ENCODE results near the gene SSU72. TPM values are rescaled to one million over a fixed set of nuclear protein-coding genes. Genes with fewer than 3 reads are reported as not detected.
"Not testable (repeated sequence)": the region's sequence is repeated elsewhere in the genome, so short reads cannot be mapped to it uniquely, and the experiment has no call there.

Gene SSU72
- total RNA-seq, 1 donor from 2014 or later: 87.3 TPM

DNA sequence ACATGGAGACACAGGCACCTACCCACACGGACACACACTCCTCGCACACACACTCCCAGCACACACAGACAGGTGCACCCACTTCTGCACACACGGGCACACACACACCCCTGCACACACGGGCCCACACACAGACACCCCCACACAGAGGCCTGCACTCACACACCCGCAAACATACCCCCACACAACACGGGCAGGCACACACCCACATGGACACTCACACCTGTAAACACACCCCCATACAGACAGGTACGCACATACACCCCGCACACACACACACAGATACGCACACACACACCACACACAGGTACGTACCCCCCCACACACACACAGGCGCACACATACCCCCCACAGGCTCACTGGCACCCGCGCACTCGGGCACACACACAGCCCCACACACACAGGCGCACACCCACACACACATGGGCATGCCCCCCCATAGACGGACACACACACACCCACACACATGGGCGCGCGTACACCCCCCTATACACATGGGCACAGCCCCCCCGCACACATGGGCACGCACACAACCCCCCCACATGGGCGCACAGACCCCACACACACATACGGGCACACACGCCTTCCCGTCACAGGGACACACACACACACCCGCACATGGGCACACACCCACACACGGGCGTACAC is 56.6 kb downstream of the SSU72 start:
- Histone ChIP-seq H3K4me3 (ENCODE audit: low read depth, low read length) (no peak overlapping the region), H3K36me3 (ENCODE audit: control insufficient read depth, insufficient read depth, low read length) (peaks cover 1% of the 10 kb centered on the region), H3K27me3 (ENCODE audit: control insufficient read depth, insufficient read depth, low read length) (no peaks in the 10 kb centered on the region)
- no peak for TF ChIP-seq CTCF (IDR thresholded peaks at IDR 0.05; ENCODE audit: insufficient read depth, low read length, poor library complexity, severe bottlenecking)
- DNase-seq (ENCODE audit: low read depth): no peak

DNA sequence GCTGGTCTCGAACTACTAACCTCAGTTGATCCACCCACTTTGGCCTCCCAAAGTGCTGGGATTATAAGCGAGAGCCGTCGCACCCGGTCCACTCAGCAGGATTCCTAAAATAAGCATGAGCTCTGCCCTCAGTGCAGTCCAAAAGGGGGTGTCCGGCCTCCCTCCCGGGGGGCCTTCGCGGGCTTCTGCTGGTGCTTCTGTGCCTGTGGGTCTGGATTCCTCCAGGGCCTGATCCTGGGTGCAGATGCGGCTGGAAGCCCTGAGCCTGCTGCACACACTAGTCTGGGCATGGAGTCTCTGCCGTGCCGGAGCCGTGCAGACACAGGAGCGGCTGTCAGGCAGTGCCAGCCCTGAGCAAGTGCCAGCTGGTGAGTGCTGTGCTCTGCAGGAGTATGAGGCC is 57.7 kb downstream of the SSU72 start:
- H3K36me3 ChIP-seq (ENCODE audit: control insufficient read depth, insufficient read depth, low read length); H3K4me3 ChIP-seq (ENCODE audit: low read depth, low read length); DNase-seq (ENCODE audit: low read depth); H3K27me3 ChIP-seq (ENCODE audit: control insufficient read depth, insufficient read depth, low read length): not testable (repeated sequence)

DNA sequence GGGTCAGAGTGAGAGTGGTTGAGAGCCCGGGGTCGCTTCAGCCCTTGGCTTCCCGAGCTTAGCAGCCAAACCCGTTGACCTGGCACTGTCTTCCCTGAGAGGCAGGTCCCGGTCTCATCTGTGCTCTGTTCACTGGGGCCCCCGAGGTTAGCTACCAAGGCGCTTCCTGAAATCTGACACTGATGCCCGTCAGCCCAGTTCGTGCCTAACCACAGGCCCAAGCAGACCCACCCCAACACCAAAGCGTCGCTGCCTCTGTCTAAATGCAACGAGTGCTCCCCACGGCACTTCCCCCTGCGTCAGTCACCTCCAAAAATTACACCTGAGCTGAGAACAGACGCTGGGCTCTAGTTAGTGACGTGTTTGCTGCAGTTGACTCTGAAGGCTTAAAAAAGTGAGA is 60.3 kb downstream of the SSU72 start:
- H3K4me3 ChIP-seq (ENCODE audit: low read depth, low read length); H3K27me3 ChIP-seq (ENCODE audit: control insufficient read depth, insufficient read depth, low read length); H3K36me3 ChIP-seq (ENCODE audit: control insufficient read depth, insufficient read depth, low read length); DNase-seq (ENCODE audit: low read depth): not testable (repeated sequence)

DNA sequence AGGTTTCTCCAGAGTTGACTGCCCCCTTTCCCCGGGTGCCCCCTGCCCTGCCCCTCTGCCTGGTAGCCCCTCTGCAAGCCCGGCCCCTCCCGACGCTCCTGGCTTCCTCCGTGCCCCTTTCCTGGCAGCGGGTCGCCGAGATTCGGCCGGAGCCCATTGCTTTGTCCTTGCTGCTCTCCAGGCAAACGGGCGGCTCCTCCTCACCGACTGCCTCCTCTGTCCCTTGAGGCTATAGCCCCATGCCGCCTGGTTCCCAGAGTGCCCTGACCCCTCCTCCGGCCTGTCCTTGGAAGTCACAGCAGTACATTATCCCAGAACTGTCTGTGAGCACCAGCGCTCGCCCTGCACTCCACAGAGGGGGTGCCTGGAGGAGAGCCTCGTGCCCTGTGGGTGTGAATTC is 61.0 kb downstream of the SSU72 start:
- not testable (repeated sequence) for H3K4me3 ChIP-seq (ENCODE audit: low read depth, low read length); H3K27me3 ChIP-seq (ENCODE audit: control insufficient read depth, insufficient read depth, low read length); H3K36me3 ChIP-seq (ENCODE audit: control insufficient read depth, insufficient read depth, low read length); DNase-seq (ENCODE audit: low read depth)

DNA sequence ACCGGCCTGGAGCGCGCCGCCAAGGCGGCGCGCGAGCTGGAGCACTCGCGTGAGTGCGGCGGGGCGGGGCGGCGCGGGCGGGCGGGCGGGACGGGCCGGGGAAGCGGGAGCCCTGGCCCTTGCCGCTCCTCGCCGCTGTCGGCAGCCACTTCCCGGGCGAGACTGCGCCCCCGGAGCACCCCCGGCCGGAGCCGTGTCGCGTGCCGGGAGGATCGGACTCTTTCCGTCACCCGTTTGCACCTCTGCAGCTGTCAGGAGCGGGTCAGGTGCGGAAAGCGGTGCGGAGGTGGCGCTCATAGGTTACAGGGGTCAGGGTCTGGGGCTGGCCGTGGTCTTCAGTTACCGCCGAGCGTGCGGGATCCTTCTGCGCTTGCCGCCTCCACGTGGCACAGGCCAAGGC is 62.2 kb downstream of the SSU72 start:
- H3K4me3 ChIP-seq (ENCODE audit: low read depth, low read length): peak overlapping the region; percentile 68
- not testable (repeated sequence) for DNase-seq (ENCODE audit: low read depth); H3K36me3 ChIP-seq (ENCODE audit: control insufficient read depth, insufficient read depth, low read length); H3K27me3 ChIP-seq (ENCODE audit: control insufficient read depth, insufficient read depth, low read length)

GRCh38 chr1:1511533-1512285 is 63.0 kb downstream of the SSU72 start, which contains the start of gene ATAD3A:
ATAD3A (plus strand) TSS chr1:1512162; CDS start chr1:1512269, 107 bp downstream.
- Histone ChIP-seq H3K27me3 (ENCODE audit: control insufficient read depth, insufficient read depth, low read length) (no peaks in the 10 kb centered on the region), H3K36me3 (ENCODE audit: control insufficient read depth, insufficient read depth, low read length) (no peaks in the 10 kb centered on the region), H3K4me3 (ENCODE audit: low read depth, low read length) (peak within 1 kb of the TSS; percentile 68)
- peak; percentile 85 for DNase-seq (ENCODE audit: low read depth)
- TF ChIP-seq CTCF (IDR thresholded peaks at IDR 0.05; ENCODE audit: insufficient read depth, low read length, poor library complexity, severe bottlenecking): no peak

GRCh38 chr1:1510912-1511532 is 63.6 kb downstream of the SSU72 start:
- DNase-seq (ENCODE audit: low read depth): no peak
- no peaks in the 10 kb centered on the region for H3K36me3 ChIP-seq (ENCODE audit: control insufficient read depth, insufficient read depth, low read length)
- peak overlapping the region; percentile 65 for H3K4me3 ChIP-seq (ENCODE audit: low read depth, low read length)
- no peak for TF ChIP-seq CTCF (IDR thresholded peaks at IDR 0.05; ENCODE audit: insufficient read depth, low read length, poor library complexity, severe bottlenecking)
- no peaks in the 10 kb centered on the region for H3K27me3 ChIP-seq (ENCODE audit: control insufficient read depth, insufficient read depth, low read length)

DNA sequence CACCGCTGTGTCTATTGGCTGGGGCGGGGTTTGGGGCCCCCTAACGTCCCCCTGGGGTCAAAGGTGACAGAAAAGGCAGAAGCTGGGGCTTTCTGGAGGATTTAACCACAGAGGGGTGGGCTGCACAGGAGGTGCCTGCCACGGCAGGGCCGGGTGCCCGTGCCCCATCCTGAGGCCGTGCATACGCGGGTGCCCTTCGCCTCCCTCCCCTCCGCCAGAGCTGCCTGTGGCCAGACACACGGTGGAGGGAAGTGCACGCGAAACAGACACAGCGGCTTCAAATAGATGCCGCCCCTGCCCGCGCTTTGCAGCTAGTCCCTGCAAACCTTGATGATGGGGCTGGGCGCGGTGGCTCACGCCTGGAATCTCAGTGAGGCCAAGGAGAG is 65.2 kb downstream of the SSU72 start:
- not testable (repeated sequence) for H3K36me3 ChIP-seq (ENCODE audit: control insufficient read depth, insufficient read depth, low read length); DNase-seq (ENCODE audit: low read depth); H3K4me3 ChIP-seq (ENCODE audit: low read depth, low read length); H3K27me3 ChIP-seq (ENCODE audit: control insufficient read depth, insufficient read depth, low read length)

DNA sequence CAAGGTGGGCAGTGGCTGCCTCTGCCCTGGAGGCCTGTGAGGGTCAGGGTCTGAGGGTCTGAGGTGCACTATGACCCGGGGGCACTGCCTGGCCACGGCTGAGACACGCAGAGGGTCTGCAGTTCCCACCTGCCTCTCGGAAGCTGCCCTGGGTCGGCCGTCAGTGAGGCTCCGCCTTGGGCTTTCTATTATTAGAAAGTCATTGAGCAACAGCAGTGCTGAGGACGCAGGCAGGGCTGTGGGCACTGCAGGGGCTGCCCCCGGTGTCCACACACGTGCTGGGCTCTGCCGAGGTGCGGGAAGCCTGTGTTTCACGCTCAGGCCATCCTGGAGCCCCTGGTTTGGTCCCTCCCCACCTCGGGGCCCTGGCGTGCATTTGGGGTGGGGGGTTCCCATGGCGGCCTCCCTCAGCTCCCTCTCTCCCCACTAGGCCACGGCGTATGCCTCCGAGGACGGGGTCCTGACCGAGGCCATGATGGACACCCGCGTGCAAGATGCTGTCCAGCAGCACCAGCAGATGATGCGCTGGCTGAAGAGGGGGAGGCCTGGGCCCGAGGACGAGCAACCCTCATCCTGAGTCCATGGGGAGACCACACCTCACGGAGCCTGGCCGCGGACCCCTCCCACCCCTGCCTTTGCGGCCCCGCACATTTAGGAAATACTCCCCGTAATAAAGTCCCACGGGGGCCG is 65.7 kb downstream of the SSU72 start:
- DNase-seq (ENCODE audit: low read depth); H3K4me3 ChIP-seq (ENCODE audit: low read depth, low read length); H3K36me3 ChIP-seq (ENCODE audit: control insufficient read depth, insufficient read depth, low read length); H3K27me3 ChIP-seq (ENCODE audit: control insufficient read depth, insufficient read depth, low read length): not testable (repeated sequence)

All from kidney epithelial cell (primary cell).